ENCODE data around the gene DIAPH1. TPM values are rescaled to one million over a fixed set of nuclear protein-coding genes. Genes with fewer than 3 reads are reported as not detected.

DIAPH1 gene
- total RNA-seq, 1 experiment from 2014 or later = 117 TPM

DNA sequence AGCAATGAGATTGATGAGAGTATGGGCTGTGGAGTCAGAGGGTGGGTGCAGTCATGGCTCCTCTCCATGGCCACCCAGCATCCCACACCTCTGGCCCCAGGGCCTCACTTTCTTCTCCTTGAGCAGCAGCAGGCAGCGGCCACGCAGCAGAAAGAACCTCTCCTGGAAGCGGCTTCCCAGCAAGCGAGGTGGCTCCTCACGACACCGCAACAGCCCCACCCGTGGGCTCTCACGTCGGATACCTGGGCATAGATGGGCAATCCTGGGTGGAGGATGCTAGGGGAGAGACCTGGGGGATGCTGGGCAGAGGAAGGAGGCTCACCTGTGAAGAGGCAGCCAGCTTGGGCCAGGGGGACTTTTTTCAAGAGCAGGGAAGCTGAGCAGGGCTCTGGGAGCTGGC, 37.6 kb upstream of the DIAPH1 start:
- H2BK15ac ChIP-seq (ENCODE audit: low read depth, low read length) = no peak overlapping the region
- H3K79me1 ChIP-seq (ENCODE audit: insufficient read depth, low read depth, low read length, poor library complexity, severe bottlenecking) = no peaks in the 10 kb centered on the region
- no peak overlapping the region for H3K27ac ChIP-seq (ENCODE audit: insufficient read length, low read depth, low read length)
- Mint-ChIP-seq H3K9me3 (no peaks in the 10 kb centered on the region; a peak in 1 of 5 replicates), H3K27me3 (ENCODE audit: low read depth) (peaks cover 7% of the 10 kb centered on the region; the same call in 1 of the 2 replicates), H3K27ac (no peak overlapping the region), H3K36me3 (ENCODE audit: insufficient read depth in 1 of 3, low read depth in 3 of 3) (peaks cover 35 to 63% (median 40%) of the 10 kb centered on the region in 3 experiments), H3K4me1 (peaks cover 9% of the 10 kb centered on the region in 2 experiments), H3K4me3 (no peak overlapping the region)
- no peak overlapping the region for H2BK20ac ChIP-seq (ENCODE audit: low read depth, low read length, poor library complexity, severe bottlenecking)
- no peak overlapping the region for H3T11ph ChIP-seq (ENCODE audit: low read length)
- H2BK12ac ChIP-seq (ENCODE audit: insufficient read length, low read depth, low read length) = no peak overlapping the region
- H2BK120ac ChIP-seq (ENCODE audit: low read depth, low read length, poor library complexity, severe bottlenecking) = no peak overlapping the region
- no peaks in the 10 kb centered on the region for H3K79me2 ChIP-seq (ENCODE audit: insufficient read depth, low read length)
- H3K4me1 ChIP-seq (ENCODE audit: insufficient read depth, low read length) = no peaks in the 10 kb centered on the region
- no peak overlapping the region for H3K14ac ChIP-seq (ENCODE audit: insufficient read depth, low read length)
- no peak overlapping the region for H3K4me2 ChIP-seq (ENCODE audit: insufficient read depth, insufficient read length, low read length)
- H2BK5ac ChIP-seq (ENCODE audit: insufficient read length, low read length) = no peak overlapping the region
- H3K9me3 ChIP-seq (ENCODE audit: control insufficient read depth, low read depth, low read length) = no peaks in the 10 kb centered on the region
- no peaks in the 10 kb centered on the region for H3K27me3 ChIP-seq (ENCODE audit: insufficient read depth, low read length)
- no CpG with 5 or more reads among the region's 9 CpGs for WGBS (ENCODE audit: extremely low coverage, insufficient read length, low lambda C conversion rate)
- no peak for DNase-seq
- H3K4ac ChIP-seq (ENCODE audit: low read depth, low read length) = no peak overlapping the region
- H3K23me2 ChIP-seq (ENCODE audit: insufficient read length, low read depth, low read length, poor library complexity, severe bottlenecking) = peaks cover 3% of the 10 kb centered on the region
- no peak overlapping the region for H3K18ac ChIP-seq (ENCODE audit: insufficient read length, low read depth, low read length)
- H4K20me1 ChIP-seq (ENCODE audit: control insufficient read depth, insufficient read depth, insufficient read length) = no peaks in the 10 kb centered on the region
- no peak overlapping the region for H3K23ac ChIP-seq (ENCODE audit: insufficient read length, low read depth, low read length)
- no peak overlapping the region for H3K9ac ChIP-seq (ENCODE audit: extremely low read depth, insufficient read length, low read length)
- H4K5ac ChIP-seq (ENCODE audit: insufficient read length, low read depth, low read length) = no peak overlapping the region
- H2AK5ac ChIP-seq (ENCODE audit: insufficient read length, low read length) = no peak overlapping the region
- TF ChIP-seq, protein P1, sequence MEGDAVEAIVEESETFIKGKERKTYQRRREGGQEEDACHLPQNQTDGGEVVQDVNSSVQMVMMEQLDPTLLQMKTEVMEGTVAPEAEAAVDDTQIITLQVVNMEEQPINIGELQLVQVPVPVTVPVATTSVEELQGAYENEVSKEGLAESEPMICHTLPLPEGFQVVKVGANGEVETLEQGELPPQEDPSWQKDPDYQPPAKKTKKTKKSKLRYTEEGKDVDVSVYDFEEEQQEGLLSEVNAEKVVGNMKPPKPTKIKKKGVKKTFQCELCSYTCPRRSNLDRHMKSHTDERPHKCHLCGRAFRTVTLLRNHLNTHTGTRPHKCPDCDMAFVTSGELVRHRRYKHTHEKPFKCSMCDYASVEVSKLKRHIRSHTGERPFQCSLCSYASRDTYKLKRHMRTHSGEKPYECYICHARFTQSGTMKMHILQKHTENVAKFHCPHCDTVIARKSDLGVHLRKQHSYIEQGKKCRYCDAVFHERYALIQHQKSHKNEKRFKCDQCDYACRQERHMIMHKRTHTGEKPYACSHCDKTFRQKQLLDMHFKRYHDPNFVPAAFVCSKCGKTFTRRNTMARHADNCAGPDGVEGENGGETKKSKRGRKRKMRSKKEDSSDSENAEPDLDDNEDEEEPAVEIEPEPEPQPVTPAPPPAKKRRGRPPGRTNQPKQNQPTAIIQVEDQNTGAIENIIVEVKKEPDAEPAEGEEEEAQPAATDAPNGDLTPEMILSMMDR (conservative IDR thresholded peaks at IDR 0.05) = no peak
- H2AFZ ChIP-seq (ENCODE audit: low read length) = no peak overlapping the region
- H4K91ac ChIP-seq (ENCODE audit: insufficient read length, low read depth, low read length) = no peak overlapping the region
- no peak overlapping the region for H4K8ac ChIP-seq (replicated peaks; ENCODE audit: insufficient read length, low read depth, low read length)
- no peak overlapping the region for H3K56ac ChIP-seq (ENCODE audit: insufficient read length, low read depth, low read length)

Data from H9 (cell line).